ENCODE data around the gene PROSER2.

The PROSER2 gene

GRCh38 chr10:11823122-11823988 is at the start of gene PROSER2:
Gene PROSER2, plus strand, starts transcription at chr10:11823356. Its CDS starts 28,722 bp downstream, at chr10:11852078.
- peak; percentile 71 for DNase-seq

- no peak for DNase-seq
These were observed 49.3 kb upstream of the PROSER2 start for GRCh38 chr10:11773761-11774441.

- DNase-seq: no peak
These were observed 47.7 kb upstream of the PROSER2 start for GRCh38 chr10:11775412-11775811.

- DNase-seq: no peak
These were observed 47.1 kb upstream of the PROSER2 start for GRCh38 chr10:11776080-11776479.

- no peak for DNase-seq
These were observed 42.0 kb upstream of the PROSER2 start for GRCh38 chr10:11781114-11781513.

GRCh38 chr10:11782793-11783557 is 40.2 kb upstream of the PROSER2 start:
- DNase-seq: no peak

GRCh38 chr10:11783558-11783865 is 39.6 kb upstream of the PROSER2 start:
- DNase-seq: no peak

GRCh38 chr10:11787374-11787773 is 35.8 kb upstream of the PROSER2 start:
- DNase-seq: no peak

- DNase-seq: no peak
These were observed 35.3 kb upstream of the PROSER2 start for GRCh38 chr10:11787846-11788245.

GRCh38 chr10:11789306-11789705 is 33.9 kb upstream of the PROSER2 start:
- DNase-seq: no peak

- no peak for DNase-seq
These were observed 33.2 kb upstream of the PROSER2 start for GRCh38 chr10:11789956-11790355.

- DNase-seq: no peak
These were observed 29.2 kb upstream of the PROSER2 start for GRCh38 chr10:11793762-11794479.

- DNase-seq: no peak
These were observed 28.6 kb upstream of the PROSER2 start for GRCh38 chr10:11794566-11794965.

GRCh38 chr10:11795101-11795920 is 27.8 kb upstream of the PROSER2 start:
- DNase-seq: no peak

- no peak for DNase-seq
These were observed 26.7 kb upstream of the PROSER2 start for GRCh38 chr10:11796474-11796873.

GRCh38 chr10:11797281-11797680 is 25.9 kb upstream of the PROSER2 start:
- DNase-seq: no peak

- DNase-seq: no peak
These were observed 25.1 kb upstream of the PROSER2 start for GRCh38 chr10:11797847-11798633.

GRCh38 chr10:11798845-11799735 is 24.1 kb upstream of the PROSER2 start:
- no peak for DNase-seq

GRCh38 chr10:11799736-11800080 is 23.4 kb upstream of the PROSER2 start:
- no peak for DNase-seq

- DNase-seq: no peak
These were observed 18.8 kb upstream of the PROSER2 start for GRCh38 chr10:11804336-11804735.
